HG03039 (cell line): Measurements from ENCODE around the gene VARS1.
"Not testable (repeated sequence)": the region's sequence is repeated elsewhere in the genome, so short reads cannot be mapped to it uniquely, and the experiment has no call there.

Source experiments
- ATAC-seq: cut with Tn5 transposase; IDR thresholded peaks from one replicate; pipeline ENCODE4 v1.9.1; 2021; ENCODE audit warnings: mild to moderate bottlenecking, moderate library complexity; ENCODE audit not compliant: unreplicated experiment

VARS1 gene

GRCh38 chr6:31794866-31795615 is 511 bp downstream of the VARS1 start:
- ATAC-seq: peak; percentile 6

GRCh38 chr6:31794294-31794865 is 1.2 kb downstream of the VARS1 start:
- ATAC-seq: no peak

- not testable (repeated sequence) for ATAC-seq
These were observed 1.7 kb downstream of the VARS1 start for GRCh38 chr6:31793927-31794245.

- no peak for ATAC-seq
These were observed 2.8 kb downstream of the VARS1 start for GRCh38 chr6:31792761-31793171.

- no peak for ATAC-seq
These were observed 3.5 kb downstream of the VARS1 start for GRCh38 chr6:31792090-31792374.

- no peak for ATAC-seq
These were observed 4.0 kb downstream of the VARS1 start for GRCh38 chr6:31791324-31792089.

GRCh38 chr6:31785475-31785874 is 10.1 kb downstream of the VARS1 start:
- no peak for ATAC-seq

- no peak for ATAC-seq
These were observed 11.2 kb downstream of the VARS1 start for GRCh38 chr6:31784098-31784925.

GRCh38 chr6:31782126-31782855 is 13.3 kb downstream of the VARS1 start:
- no peak for ATAC-seq

- ATAC-seq: no peak
These were observed 14.1 kb downstream of the VARS1 start for GRCh38 chr6:31781244-31782125.

- no peak for ATAC-seq
These were observed 14.9 kb downstream of the VARS1 start for GRCh38 chr6:31780507-31781243.

GRCh38 chr6:31779908-31780307 is 15.6 kb downstream of the VARS1 start:
- no peak for ATAC-seq

GRCh38 chr6:31778999-31779885 is 16.3 kb downstream of the VARS1 start:
- no peak for ATAC-seq

- no peak for ATAC-seq
These were observed 17.4 kb downstream of the VARS1 start for GRCh38 chr6:31778193-31778592.

GRCh38 chr6:31777667-31778050 is 17.9 kb downstream of the VARS1 start:
- ATAC-seq: no peak

GRCh38 chr6:31776989-31777666 is 18.4 kb downstream of the VARS1 start, which contains the start of gene VWA7:
TSS of gene VWA7 (minus strand) at chr6:31777328. CDS start at chr6:31776779, 549 bp downstream.
- peak; percentile 36 for ATAC-seq

GRCh38 chr6:31776485-31776988 is 19.0 kb downstream of the VARS1 start:
- ATAC-seq: no peak
